Prostate gland (tissue), 2 donors: ENCODE data around the gene ABTB2.

ENCODE experiments used
- CTCF ChIP-seq, 4 experiments: fragments of 200-600 bp in 2 of 4; fragments of 450-650 bp in 2 of 4; sonication (generic) in 2 of 4; IDR thresholded peaks; 1 replicate in 3 of 4; 2 replicates in 1 of 4; pipeline ENCODE4 v1.5.1; 2016 to 2019; ENCODE audit warnings: antibody characterized with exemption in 4 of 4, mild to moderate bottlenecking in 2 of 4, moderate library complexity in 2 of 4
- POLR2AphosphoS5 ChIP-seq: sonication (generic); formaldehyde crosslinking; IDR thresholded peaks from one replicate; pipeline ENCODE4 v1.6.1; 2017; ENCODE audit warnings: antibody characterized with exemption

- TF ChIP-seq CTCF (IDR thresholded peaks at IDR 0.05): no peak
- TF ChIP-seq POLR2AphosphoS5: no peak
Measured at GRCh38 chr11:34245041-34245440, 112.8 kb downstream of the ABTB2 start.
